HepG2 (cell line): ENCODE results near the gene RAP1GAP2. TPM values are rescaled to one million over a fixed set of nuclear protein-coding genes. Genes with fewer than 3 reads are reported as not detected.

ENCODE experiments used
- ATAC-seq: fragments of 200-7000 bp; cut with Tn5 transposase; 3 replicates; pipeline ENCODE4 v1.9.1; 2020; ENCODE audit warnings: mild to moderate bottlenecking, moderate library complexity
- BruUV-seq: library from RNA; stranded (reverse); fragments of 400-500 nt; replicated peaks from 2 replicates; lab custom pipeline; 2021; lab: Mats Ljungman, UMichigan
- CTCF ChIA-PET: fragments of 300-600 bp; formaldehyde crosslinking; extraction: SDS; loops from one replicate; lab custom pipeline; 2021; ENCODE audit warnings: low total read pairs, inconsistent platforms, low intra/inter-chr PET ratio; lab: Yijun Ruan, JAX
- POLR2A ChIA-PET: fragments of 350-600 bp; sonication (Branson Sonifier 250); formaldehyde crosslinking; loops from one replicate; lab custom pipeline; 2020; ENCODE audit warnings: antibody characterized with exemption, inconsistent platforms; lab: Yijun Ruan, JAX
- DNase-seq: peaks from one replicate; pipeline ENCODE4 v3.0.0-alpha.2; 2015; ENCODE audit warnings: low spot score
- FAIRE-seq: peaks from 3 replicates; lab custom pipeline; 2011; peaks lifted over from hg19 to GRCh38; lab: Jason Lieb, UNC
- H2AFZ ChIP-seq: one replicate; pipeline ENCODE4 v1.6.1; 2011; ENCODE audit warnings: low read length, inconsistent platforms
- H3K27ac ChIP-seq: fragments of 300-600 bp; 3 replicates; pipeline ENCODE4 v1.8.0; 2011; ENCODE audit warnings: mixed run types, mild to moderate bottlenecking, mixed read lengths, low read length, inconsistent platforms; ENCODE audit not compliant: insufficient read depth; ENCODE audit errors: extremely low read length
- H3K27me3 ChIP-seq, 2 experiments: fragments of 200-600 bp in 1 of 2; 2 replicates in 1 of 2; 3 replicates in 1 of 2; pipeline versions ENCODE4 v1.6.0 to v1.8.0; 2011; ENCODE audit warnings: low read length in 2 of 2, mild to moderate bottlenecking in 2 of 2, moderate library complexity in 2 of 2, inconsistent platforms in 1 of 2; ENCODE audit not compliant: insufficient read depth in 2 of 2, control insufficient read depth in 1 of 2
- H3K36me3 ChIP-seq, 2 experiments: fragments of 200-600 bp in 1 of 2; replicated peaks in 1 of 2; 2 replicates in 1 of 2; 3 replicates in 1 of 2; pipeline versions ENCODE4 v1.5.1 to v1.8.0; 2011; ENCODE audit warnings: low read length in 2 of 2, inconsistent platforms in 1 of 2; ENCODE audit not compliant: insufficient read depth in 2 of 2, control insufficient read depth in 1 of 2
- H3K4me1 ChIP-seq: 2 replicates; pipeline ENCODE4 v1.5.1; 2012; ENCODE audit warnings: low read length, inconsistent platforms; ENCODE audit not compliant: insufficient read depth
- H3K4me2 ChIP-seq: 2 replicates; pipeline ENCODE4 v1.6.0; 2011; ENCODE audit warnings: low read depth, low read length, inconsistent platforms
- H3K4me3 ChIP-seq, 3 experiments: fragments of 200-600 bp in 1 of 3; sonication (generic), shearing (Covaris generic) in 1 of 3; replicated peaks in 1 of 3; 2 replicates each; pipeline ENCODE4 v1.5.1; 2011 to 2016; ENCODE audit warnings: low read length in 3 of 3, inconsistent platforms in 2 of 3, low read depth in 2 of 3, mild to moderate bottlenecking in 2 of 3, control low read depth in 1 of 3, mixed read lengths in 1 of 3; ENCODE audit not compliant: insufficient read depth in 1 of 3
- H3K79me2 ChIP-seq: one replicate; pipeline ENCODE4 v1.6.1; 2011; ENCODE audit warnings: low read length, inconsistent platforms; ENCODE audit not compliant: insufficient read depth
- H3K9ac ChIP-seq: 2 replicates; pipeline ENCODE4 v1.6.0; 2011; ENCODE audit warnings: mild to moderate bottlenecking, low read depth, low read length, inconsistent platforms; ENCODE audit not compliant: insufficient read depth
- H3K9me3 ChIP-seq: 2 replicates; pipeline ENCODE4 v1.5.1; 2012; ENCODE audit warnings: mild to moderate bottlenecking, low read length
- H4K20me1 ChIP-seq: 2 replicates; pipeline ENCODE4 v1.6.0; 2011; ENCODE audit warnings: inconsistent platforms, mild to moderate bottlenecking, low read length, moderate library complexity; ENCODE audit not compliant: insufficient read depth
- IRF1 ChIP-seq: sonication (generic); formaldehyde crosslinking; IDR thresholded peaks from 2 replicates; pipeline ENCODE4 v1.4.0; 2020; ENCODE audit warnings: low read depth, mild to moderate bottlenecking, missing genetic modification reagents
- MIER2 ChIP-seq: IDR thresholded peaks from 2 replicates; pipeline ENCODE4 v1.6.1; 2016; ENCODE audit warnings: missing biosample characterization, missing genetic modification reagents
- PHF20 ChIP-seq: sonication (generic); formaldehyde crosslinking; IDR thresholded peaks from 2 replicates; pipeline ENCODE4 v1.5.0; 2020; ENCODE audit warnings: mild to moderate bottlenecking, missing genetic modification reagents
- RBM22 ChIP-seq: fragments of 200-400 bp; formaldehyde crosslinking; optimal IDR thresholded peaks from 2 replicates; pipeline ENCODE3; 2017; ENCODE audit warnings: mild to moderate bottlenecking, low read length, moderate library complexity
- REPIN1 ChIP-seq: sonication (generic); formaldehyde crosslinking; IDR thresholded peaks from 2 replicates; pipeline ENCODE4 v1.8.0; 2022; ENCODE audit warnings: missing genetic modification reagents, low read depth, mild to moderate bottlenecking, borderline replicate concordance
- SAP130 ChIP-seq: IDR thresholded peaks from 2 replicates; pipeline ENCODE4 v1.6.1; 2016; ENCODE audit warnings: low read depth
- SOX13 ChIP-seq, 3 experiments: fragments of 450-650 bp in 1 of 3; sonication (generic) in 1 of 3; formaldehyde crosslinking in 1 of 3; IDR thresholded peaks in 2 of 3; conservative IDR thresholded peaks in 1 of 3; 2 replicates each; pipeline versions ENCODE4 v1.5.0 to v1.6.1; 2016 to 2020; ENCODE audit warnings: antibody characterized with exemption in 1 of 3, mild to moderate bottlenecking in 1 of 3, missing compliant biosample characterization in 1 of 3, missing genetic modification reagents in 1 of 3, moderate library complexity in 1 of 3
- ZBTB25 ChIP-seq: IDR thresholded peaks from 2 replicates; pipeline ENCODE4 v1.6.1; 2018; ENCODE audit warnings: missing genetic modification reagents
- ZFP62 ChIP-seq: sonication (generic); formaldehyde crosslinking; IDR thresholded peaks from 2 replicates; pipeline ENCODE4 v1.4.0; 2020; ENCODE audit warnings: missing genetic modification reagents
- ZFP91 ChIP-seq: sonication (generic); formaldehyde crosslinking; IDR thresholded peaks from 2 replicates; pipeline ENCODE4 v1.9.0; 2022; ENCODE audit warnings: missing genetic modification reagents, mild to moderate bottlenecking, borderline replicate concordance
- ZGPAT ChIP-seq: IDR thresholded peaks from 2 replicates; pipeline ENCODE4 v1.6.1; 2016; ENCODE audit warnings: mild to moderate bottlenecking
- ZMYM2 ChIP-seq: sonication (generic); formaldehyde crosslinking; IDR thresholded peaks from 2 replicates; pipeline ENCODE4 v1.8.0; 2022; ENCODE audit warnings: mild to moderate bottlenecking, missing genetic modification reagents
- ZNF207 ChIP-seq: fragments of 450-650 bp; IDR thresholded peaks from 2 replicates; pipeline ENCODE4 v1.6.1; 2016; ENCODE audit warnings: antibody characterized with exemption, borderline replicate concordance
- ZNF746 ChIP-seq: sonication (generic); formaldehyde crosslinking; IDR thresholded peaks from 2 replicates; pipeline ENCODE4 v1.8.0; 2022; ENCODE audit warnings: mild to moderate bottlenecking, missing genetic modification reagents
- ZNF770 ChIP-seq: sonication (generic); formaldehyde crosslinking; IDR thresholded peaks from 2 replicates; pipeline ENCODE4 v1.5.0; 2020; ENCODE audit warnings: mild to moderate bottlenecking, missing genetic modification reagents
- WGBS: methylation state at CpG from one replicate; pipeline ENCODE4 v1.1.6; 2017; ENCODE audit warnings: low lambda C conversion rate; 5-methylcytosine and 5-hydroxymethylcytosine counted together
- in situ Hi-C: cut with HindIII; loops from 2 replicates; pipeline ENCODE4 v1.10.0; 2017; ENCODE audit warnings: low pct_unique_long_range_greater_than_20kb; ENCODE audit not compliant: extremely low pct_ligation_motif_present
- intact Hi-C: fragments of 100-400 bp; cut with micrococcal nuclease; formaldehyde crosslinking; loops from one replicate; pipeline ENCODE4 v1.10.0; 2022; ENCODE audit not compliant: unreplicated experiment
- polyA plus RNA-seq, 8 experiments: library from polyadenylated mRNA; depleted of rRNA in 3 of 8; stranded (reverse) in 7 of 8; unstranded in 1 of 8; fragments of >200 nt; fragmentation: Illumina TruSeq in 4 of 8; extraction: Trizol in 4 of 8; gene quantifications; 2 replicates each; pipeline versions ENCODE4 v1.2.1 to v1.2.3, GENCODE V29; 2011 to 2016; ENCODE audit warnings: low read depth in 4 of 8, missing spikeins in 1 of 8, mixed read lengths in 1 of 8; ENCODE audit not compliant: insufficient read depth in 1 of 8
- total RNA-seq, 5 experiments: library from RNA; depleted of rRNA; stranded (reverse); fragments of >200 nt; fragmentation: Illumina TruSeq; extraction: Trizol; gene quantifications; 2 replicates each; pipeline ENCODE4 v1.2.3, GENCODE V29; 2016; ENCODE audit warnings: low read depth in 1 of 5

RAP1GAP2 gene
- total and polyA plus RNA-seq, 2 of the 13 experiments (the other 11 are each of a cell fraction or from before 2014, with no cell fraction given): 10.9 to 12.0 TPM

GRCh38 chr17:2786176-2786881 lies 9.9 kb upstream of the RAP1GAP2 start:
- POLR2A ChIA-PET: no interaction called here
- H4K20me1 ChIP-seq: peaks cover 3% of the 10 kb centered on the region; the same call in 1 of the 2 replicates
- H3K79me2 ChIP-seq: no peaks in the 10 kb centered on the region
- no TSS peak for BruUV-seq
- in situ Hi-C loops (no loop called here), intact Hi-C loops (no loop called here)
- WGBS: 52% methylated on average over 17 of the region's 21 CpGs
- H3K4me2 ChIP-seq: no peak overlapping the region
- H3K4me1 ChIP-seq: no peaks in the 10 kb centered on the region
- H3K27me3 ChIP-seq: 0 out of 5 replicates have a peak, but pooled peaks cover 0 to 2% of the 10 kb centered on the region in 2 experiments
- peak; percentile 83 for DNase-seq
- no peak overlapping the region for H3K4me3 ChIP-seq
- no peak overlapping the region for H2AFZ ChIP-seq
- CTCF ChIA-PET: interaction anchor here (0.6 to 0.8 kb wide), 2 partner anchors 9 to 227 kb away, joined by 3 read pairs; no protein-coding TSS in a partner anchor
- H3K9ac ChIP-seq: no peak overlapping the region
- peak; percentile 89 for FAIRE-seq
- no peak overlapping the region for H3K27ac ChIP-seq
- ATAC-seq: peak; percentile 96
- no peaks in the 10 kb centered on the region for H3K36me3 ChIP-seq
- H3K9me3 ChIP-seq: no peaks in the 10 kb centered on the region
- TF ChIP-seq REPIN1 (peak; percentile 75; the same call in 1 of the 2 replicates), ZNF746 (0 out of 2 replicates have a peak, but pooled peaks have one; percentile 30), ZMYM2 (CRISPR knock-in tag) (no peak), MIER2 (CRISPR knock-in tag) (peak; percentile 61; the same call in 1 of the 2 replicates), ZNF207 (no peak), IRF1 (CRISPR knock-in tag) (no peak), ZBTB25 (0 out of 2 replicates have a peak, but pooled peaks have one; percentile 31), RBM22 (no peak), SOX13 (IDR thresholded peaks at IDR 0.05) (no peak), SOX13 (CRISPR knock-in tag; conservative IDR thresholded peaks at IDR 0.05 in 1 of 2, IDR thresholded peaks at IDR 0.05 in 1 of 2) (peak in 1 of 2 experiments; percentile 38; a peak in 1 of 4 replicates), ZFP91 (CRISPR knock-in tag) (peak; percentile 44; the same call in 1 of the 2 replicates), ZGPAT (CRISPR knock-in tag) (0 out of 2 replicates have a peak, but pooled peaks have one; percentile 18), PHF20 (CRISPR knock-in tag) (no peak), ZFP62 (CRISPR knock-in tag) (no peak), SAP130 (CRISPR knock-in tag) (peak; percentile 45; the same call in 1 of the 2 replicates), ZNF770 (no peak)
